GM18519 (cell line): ENCODE results near the gene MARCHF10.
"Not testable (repeated sequence)": the region's sequence is repeated elsewhere in the genome, so short reads cannot be mapped to it uniquely, and the experiment has no call there.

ENCODE experiments used
- ATAC-seq: cut with Tn5 transposase; IDR thresholded peaks from one replicate; pipeline ENCODE4 v1.9.1; 2021; ENCODE audit warnings: mild to moderate bottlenecking, moderate library complexity; ENCODE audit not compliant: unreplicated experiment, low FRiP score

The MARCHF10 gene, protein sequence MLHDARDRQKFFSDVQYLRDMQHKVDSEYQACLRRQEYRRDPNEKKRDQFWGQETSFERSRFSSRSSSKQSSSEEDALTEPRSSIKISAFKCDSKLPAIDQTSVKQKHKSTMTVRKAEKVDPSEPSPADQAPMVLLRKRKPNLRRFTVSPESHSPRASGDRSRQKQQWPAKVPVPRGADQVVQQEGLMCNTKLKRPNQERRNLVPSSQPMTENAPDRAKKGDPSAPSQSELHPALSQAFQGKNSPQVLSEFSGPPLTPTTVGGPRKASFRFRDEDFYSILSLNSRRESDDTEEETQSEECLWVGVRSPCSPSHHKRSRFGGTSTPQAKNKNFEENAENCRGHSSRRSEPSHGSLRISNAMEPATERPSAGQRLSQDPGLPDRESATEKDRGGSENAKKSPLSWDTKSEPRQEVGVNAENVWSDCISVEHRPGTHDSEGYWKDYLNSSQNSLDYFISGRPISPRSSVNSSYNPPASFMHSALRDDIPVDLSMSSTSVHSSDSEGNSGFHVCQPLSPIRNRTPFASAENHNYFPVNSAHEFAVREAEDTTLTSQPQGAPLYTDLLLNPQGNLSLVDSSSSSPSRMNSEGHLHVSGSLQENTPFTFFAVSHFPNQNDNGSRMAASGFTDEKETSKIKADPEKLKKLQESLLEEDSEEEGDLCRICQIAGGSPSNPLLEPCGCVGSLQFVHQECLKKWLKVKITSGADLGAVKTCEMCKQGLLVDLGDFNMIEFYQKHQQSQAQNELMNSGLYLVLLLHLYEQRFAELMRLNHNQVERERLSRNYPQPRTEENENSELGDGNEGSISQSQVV

DNA sequence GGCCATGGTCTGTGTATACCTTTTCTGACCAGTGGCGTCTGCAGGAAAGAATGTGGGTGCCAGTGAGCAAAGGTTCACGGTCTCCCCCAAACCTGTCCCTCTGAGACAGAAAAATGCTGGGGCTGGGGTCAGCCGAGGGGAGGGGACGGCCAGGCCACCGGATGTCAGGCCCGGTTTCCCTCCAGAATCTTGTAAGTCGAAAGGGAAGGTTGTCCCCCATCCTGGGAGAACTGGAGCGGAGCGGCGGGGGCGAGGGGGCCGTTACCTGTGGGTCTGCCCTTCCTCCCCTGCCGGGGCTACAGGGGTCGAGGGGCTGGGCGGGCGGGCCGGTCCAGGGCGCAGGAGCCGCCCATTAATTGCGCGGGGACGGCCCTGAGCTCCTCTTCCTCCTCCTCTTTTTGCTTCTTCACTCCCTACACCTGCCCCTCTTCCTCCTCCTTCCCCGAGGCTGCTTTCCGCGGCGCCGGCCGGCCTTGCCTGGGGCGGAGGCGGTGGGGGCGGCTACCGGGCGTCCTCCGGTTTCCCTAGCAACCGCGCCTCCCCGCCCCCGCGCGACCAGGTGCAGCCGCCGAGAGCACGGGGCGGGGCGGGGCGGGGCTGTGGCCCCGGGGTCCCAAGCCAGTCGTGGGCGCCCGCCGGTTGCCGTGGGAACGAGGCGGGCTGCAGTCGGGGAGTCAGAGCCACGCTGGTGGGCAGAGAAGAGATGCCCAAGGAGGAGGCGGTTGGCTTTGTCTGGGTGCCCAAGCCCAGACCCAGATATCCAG is at the start of gene MARCHF10:
Gene MARCHF10 (minus strand): TSS at position 503 of the 764 bp plus-strand sequence. CDS start 6,579 bp downstream, outside the sequence.
- ATAC-seq: no peak

DNA sequence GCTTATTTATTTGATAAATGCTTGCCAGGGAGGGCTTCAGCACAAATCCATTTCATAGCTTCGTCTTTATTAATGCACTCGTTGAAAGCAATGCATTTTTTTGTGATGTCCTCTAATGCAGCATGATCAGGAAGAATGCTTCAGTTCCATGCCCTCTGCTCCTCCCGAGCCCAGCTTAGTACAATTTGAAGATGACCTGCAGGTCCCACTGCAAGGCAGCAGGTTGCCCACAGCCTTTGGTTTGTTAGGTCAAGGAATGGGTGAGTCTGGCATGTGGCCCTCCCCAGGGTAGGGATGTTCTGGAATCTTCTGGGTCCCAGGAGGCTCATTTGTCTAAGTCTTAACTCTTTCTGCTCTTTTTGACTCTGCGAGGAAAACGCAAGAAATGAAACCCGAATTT is 49.4 kb upstream of the MARCHF10 start:
- no peak for ATAC-seq

DNA sequence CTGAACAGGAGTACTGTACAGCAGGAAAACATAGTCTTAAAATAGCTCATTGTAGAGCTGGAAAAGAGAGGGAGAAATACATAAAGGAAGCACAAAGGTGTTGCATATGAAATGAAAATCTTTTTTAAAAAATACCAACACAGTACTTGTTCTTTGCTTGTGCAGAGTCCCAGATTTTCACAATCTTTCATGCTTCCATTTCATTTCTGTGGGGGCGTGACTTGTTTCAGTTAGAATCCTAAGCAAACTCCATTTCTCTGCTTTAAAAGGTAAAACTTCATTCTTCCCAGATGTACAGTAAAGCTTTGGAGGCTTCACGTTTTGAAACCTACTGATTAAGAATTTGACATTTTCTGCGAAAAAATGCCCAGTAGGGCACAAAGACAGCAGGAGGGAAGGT is 48.5 kb upstream of the MARCHF10 start:
- ATAC-seq: no peak

DNA sequence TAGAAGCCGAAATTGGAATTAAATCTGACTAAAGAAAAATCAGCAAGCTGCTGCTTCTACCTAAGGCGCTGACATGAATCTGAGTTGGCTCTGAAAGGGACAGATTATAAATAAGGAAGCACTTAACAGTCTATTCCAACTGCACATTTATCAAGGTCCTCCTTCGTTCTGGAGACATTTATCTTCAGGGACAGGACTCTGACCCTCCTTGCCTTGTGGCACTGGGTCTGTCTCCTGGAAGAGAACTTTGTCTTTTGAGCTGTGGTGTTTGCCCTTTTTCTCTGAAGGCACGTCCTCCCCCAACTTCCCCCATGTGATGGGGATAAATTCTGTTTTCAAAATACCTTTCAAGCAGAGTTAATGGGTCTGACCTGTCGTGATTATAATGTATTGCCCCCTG is 47.0 kb upstream of the MARCHF10 start:
- no peak for ATAC-seq

DNA sequence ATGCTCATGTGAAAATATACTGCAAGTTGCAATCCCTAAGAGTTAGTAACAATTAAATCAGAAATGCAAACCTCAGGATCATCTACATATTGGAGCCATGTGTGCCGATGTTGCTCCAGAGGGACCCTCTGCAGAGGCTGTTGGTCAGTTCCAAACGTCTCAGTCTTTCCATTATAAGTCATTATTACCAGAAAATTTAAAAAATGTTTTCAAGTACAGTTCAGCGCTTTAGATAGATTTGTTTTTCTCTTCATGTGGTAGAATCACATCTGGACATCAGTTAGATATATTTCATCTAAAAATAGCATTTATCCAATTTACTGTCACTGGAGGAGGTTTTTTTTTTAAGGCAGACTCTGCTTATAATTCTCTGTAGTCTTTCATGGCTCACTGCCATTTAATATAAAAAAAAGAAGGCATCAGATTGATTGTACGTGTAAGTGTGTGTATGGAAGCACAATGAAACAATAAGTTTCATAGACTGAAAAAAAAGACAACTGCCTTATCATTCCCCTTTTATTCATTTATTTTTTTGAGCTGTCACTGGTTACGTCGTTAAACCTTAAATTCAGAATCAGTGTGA is 46.1 kb upstream of the MARCHF10 start:
- no peak for ATAC-seq

DNA sequence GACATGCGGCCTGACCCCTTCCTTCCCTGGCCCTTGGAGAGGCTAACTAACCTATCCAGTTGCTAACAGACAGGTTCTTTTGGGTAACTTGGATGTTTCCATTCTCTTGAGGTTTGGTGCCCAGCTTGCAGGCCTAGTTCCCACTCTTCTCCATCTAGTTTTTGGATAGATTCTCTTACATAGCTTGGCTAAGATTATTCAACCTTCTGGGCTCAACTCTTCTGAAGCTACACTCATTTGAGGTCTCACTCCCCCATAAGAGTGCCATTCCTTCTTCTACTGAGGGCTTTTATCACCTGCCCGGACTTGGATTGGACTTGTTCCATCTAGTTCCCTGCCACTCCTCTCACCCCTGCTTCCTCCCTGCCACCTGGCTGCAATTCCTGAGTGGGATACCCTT is 44.1 kb upstream of the MARCHF10 start:
- ATAC-seq: no peak

DNA sequence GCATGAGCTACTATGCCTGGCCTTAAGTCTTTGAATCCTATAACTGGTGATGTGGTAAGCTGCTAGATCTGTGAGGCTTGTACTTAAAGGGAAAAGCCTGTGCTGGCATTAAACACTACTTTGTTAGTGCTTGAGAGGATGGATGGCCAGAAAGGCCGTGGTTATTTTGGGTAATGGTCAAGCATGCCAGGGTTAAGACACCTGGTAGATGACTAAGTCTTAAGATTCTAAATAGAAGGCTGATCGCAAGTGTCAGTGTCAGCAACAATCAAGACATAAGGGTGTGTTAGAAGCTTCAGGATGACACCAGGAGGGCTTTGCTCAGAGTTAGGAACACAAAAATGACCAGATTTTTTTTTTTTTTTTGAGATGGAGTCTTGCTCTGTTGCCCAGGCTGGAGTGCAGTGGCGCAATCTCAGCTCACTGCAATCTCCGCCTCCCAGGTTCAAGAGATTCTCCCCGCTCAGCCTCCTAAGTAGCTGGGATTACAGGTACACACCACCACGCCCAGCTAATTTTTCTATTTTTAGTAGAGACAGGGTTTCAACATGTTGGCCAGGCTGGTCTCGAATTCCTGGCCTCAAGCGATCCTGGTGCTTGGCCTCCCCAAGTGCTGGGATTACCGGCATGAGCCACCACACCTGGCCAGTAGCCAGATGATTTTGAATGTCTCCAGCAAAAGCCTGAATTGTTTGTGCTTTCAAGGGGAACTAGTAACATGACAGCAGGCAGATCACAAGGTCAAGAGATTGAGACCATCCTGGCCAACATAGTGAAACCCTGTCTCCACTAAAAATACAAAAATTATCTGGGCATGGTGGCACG is 41.7 kb upstream of the MARCHF10 start:
- ATAC-seq: not testable (repeated sequence)

DNA sequence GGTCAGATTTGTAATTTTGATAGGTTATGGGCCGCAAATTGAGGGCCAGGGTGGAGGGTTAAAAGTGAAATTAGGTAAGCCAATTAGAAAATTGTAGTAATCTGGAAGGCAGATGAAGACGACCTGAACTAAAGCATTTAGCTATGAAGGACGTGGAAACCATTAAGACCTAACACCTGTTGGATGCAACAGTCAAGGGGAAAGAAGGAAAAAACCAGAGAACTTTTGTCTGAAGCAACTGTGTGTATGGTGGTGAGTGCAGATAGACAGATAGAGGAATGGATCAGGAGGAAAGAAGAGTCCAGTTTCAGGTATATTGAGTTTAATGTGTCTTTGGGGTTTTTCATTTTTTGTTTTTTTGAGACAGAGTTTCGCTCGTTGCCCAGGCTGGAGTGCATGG is 40.2 kb upstream of the MARCHF10 start:
- ATAC-seq: no peak

DNA sequence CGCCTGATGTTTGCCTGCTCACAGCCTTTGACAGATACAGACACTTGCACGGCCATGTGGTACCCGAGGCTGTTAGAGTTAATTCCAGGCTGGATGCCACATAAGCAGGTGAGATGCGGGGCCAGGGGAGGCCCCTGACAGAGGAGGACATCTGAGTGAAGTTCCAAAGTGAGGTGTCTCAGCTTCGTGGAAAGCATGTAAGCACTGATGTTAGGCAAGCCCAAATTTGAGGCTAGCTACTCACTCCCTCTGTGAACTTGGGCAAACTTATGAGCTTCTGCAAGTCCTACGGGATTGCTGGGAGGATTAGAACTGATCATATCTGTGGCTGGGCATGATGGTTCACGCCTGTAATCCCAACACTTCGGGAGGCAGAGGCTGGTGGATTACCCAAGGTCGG is 39.3 kb upstream of the MARCHF10 start:
- ATAC-seq: no peak

DNA sequence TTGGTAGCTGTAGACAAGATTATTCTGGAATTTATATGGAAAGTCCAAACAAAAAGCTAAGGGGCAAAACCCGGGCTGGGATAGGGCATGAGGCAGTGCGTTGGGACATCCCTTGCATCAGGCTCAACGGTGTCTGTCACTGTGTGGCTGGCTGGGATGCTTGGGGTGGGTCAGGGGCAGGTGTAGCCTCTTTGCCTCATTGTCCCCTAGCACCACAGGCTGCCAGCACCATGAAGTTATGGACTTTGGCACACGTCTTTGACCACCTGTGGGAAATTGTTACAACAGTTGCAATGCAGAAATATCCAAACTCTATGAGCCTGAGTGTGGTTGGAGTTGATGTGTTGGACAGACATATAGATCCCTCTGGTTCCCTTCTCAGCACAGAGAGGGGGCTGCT is 32.8 kb upstream of the MARCHF10 start:
- ATAC-seq: no peak

DNA sequence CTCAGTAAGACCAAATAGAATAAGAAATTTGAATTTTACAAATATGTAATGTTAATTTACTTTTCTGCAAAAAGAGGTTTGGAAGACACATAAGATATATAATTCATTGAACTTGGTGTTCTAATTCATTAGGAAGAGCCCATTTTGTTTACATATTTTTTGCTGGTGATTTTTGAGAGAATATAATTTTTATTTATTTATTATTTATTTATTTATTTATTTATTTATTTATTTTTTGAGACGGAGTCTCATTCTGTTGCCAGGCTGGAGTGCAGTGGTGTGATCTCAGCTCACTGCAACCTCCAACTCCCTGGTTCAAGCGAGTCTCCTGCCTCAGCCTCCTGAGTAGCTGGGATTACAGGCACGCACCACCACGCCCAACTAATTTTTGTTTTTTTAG is 25.7 kb upstream of the MARCHF10 start:
- ATAC-seq: not testable (repeated sequence)

DNA sequence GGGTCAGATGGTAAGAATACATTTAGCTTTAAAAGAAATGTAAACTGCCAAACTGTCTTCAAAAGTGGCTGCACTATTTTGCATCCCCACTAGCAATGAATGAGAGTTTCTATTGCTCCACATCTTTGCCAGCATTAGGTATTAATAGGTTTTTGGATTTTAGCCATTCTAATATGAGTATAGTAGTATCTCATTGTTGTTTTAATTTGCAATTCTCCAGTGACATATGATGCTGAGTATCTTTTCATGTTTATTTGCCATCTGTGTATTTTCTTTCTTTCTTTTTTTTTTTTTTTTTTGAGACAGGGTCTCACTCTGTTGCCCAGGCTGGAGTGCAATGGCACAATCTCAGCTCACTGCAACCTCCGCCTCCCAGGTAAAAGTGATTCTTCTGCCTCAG is 24.3 kb upstream of the MARCHF10 start:
- ATAC-seq: no peak

DNA sequence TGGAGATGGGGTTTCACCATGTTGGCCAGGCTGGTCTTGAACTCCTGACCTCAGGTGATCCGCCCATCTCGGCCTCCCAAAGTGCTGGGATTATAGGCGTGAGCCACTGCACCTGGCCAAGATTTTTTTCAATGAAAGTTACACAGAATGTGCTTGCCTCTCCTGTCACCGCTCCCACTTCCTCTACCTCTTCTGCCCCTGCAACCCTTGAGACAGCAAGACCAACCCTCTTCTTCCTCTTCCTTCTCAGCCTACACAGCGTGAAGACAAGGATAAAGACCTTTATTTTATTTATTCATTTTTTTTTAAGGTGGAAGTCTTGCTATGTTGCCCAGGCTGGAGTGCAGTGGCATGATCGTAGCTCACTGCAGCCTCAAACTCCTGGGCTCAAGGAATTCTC is 23.0 kb upstream of the MARCHF10 start:
- not testable (repeated sequence) for ATAC-seq

DNA sequence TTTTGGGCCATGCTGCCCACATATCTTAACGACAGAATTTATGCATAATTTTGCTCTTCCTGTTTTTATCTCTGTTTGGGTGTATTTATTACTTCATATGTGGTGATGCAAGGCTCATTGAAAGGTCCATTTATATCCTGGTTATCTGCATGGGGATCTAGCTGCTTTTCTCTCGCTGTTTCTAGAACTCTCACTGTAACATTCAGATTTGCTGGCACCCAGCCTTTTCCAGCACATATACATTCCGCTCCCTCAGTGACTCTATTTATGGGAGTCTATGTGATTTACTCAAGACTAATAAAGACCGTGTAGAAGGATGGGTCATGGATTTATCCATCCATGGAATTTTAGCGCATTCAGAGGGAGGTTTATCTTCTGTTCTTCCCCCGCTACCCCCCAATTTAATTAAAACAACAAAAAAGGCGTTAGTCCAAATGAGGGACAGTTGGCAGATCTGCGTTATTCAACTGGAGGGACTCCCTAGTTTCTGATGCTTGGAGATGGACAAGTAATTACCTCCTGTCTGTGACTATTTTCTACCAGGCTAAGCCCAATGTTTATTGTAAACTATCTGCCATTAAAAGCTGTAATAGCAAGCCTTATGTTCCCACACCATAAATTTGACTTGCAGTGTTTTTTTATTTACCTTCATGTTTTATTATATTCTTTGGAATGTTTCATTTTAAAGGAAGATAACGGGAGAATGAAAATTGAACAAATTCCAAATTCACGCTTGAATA is 19.8 kb upstream of the MARCHF10 start:
- no peak for ATAC-seq

DNA sequence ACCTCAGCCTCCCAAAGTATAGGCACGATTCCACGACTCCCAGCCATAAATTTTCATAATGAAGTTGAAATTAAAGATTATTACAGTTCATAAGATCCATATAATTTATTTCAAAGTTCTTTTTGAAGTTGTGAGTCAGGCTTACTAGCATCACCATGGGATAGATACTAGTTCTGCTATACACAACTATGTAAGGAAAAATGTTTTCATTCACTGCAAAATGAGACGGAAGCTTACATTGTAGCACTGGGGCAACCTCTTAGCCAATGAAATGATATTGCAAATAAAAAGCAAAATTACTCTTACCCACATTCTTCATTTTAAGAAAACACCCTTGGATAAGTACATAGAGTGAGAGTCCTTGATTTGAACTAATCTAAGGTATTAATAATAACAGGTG is 18.8 kb upstream of the MARCHF10 start:
- ATAC-seq: no peak

DNA sequence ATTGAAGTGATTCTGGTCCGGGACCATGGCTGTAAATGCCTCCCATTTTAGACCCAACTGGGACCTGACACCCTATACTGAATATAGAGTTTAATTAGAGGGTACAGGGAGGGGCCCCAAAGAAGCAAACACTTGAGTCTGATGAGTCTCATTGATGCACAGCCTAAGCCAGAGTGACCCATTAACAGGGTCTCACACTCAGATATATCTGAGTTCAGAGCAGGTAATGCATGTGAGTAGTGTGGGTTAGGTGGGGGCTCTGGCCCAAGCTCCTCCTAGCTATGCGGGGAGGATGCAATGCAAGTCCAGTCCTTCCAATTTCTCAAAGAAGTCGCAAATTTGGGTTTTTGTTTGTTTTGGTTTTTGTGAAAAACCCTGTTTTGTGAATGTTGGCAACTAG is 17.1 kb upstream of the MARCHF10 start:
- no peak for ATAC-seq

DNA sequence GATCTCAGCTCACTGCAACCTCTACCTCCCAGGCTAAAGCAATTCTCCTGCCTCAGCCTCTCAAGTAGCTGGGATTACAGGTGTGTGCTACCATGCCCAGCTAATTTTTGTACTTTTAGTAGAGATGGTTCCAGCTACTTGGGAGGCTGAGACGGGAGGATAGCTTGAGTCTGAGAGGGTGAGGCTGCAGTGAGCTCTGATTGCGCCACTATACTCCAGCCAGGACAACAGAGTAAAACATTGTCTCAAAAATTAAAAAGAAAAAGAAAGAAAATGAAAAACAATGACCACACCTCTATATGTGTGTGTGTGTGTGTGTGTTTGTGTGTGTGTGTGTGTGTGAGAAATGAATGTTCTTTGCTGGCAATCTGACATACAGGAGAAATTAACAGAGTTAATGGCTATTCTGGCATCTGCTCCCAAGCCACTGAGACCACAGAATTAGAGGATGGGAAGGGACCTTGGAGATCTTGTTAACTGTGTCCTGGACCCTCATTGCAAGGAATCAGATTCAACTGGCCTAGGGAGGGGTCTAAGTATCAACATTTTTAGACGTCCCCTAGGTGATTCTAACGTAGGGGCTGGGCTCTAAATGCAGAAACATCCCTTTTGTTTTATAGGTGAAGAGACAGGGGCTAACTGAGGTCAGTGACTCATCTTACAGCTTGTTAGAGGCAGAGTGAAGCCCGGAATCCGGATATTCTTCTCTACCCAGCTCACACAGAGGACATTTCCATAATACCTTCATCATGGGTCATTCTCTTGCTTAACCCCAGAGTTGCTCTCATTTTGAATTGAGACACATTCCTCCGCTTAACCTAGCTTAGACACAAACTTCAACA is 16.4 kb upstream of the MARCHF10 start:
- ATAC-seq: no peak
